GM23338 (cell line): ENCODE results near the gene TRIM59. TPM values are rescaled to one million over a fixed set of nuclear protein-coding genes. Genes with fewer than 3 reads are reported as not detected.
A peak's percentile ranks its signal among the peaks of the same experiment; 100 is the strongest.

Experiments used
- ATAC-seq: fragments of 200-7000 bp; cut with Tn5 transposase; 3 replicates; pipeline ENCODE4 v1.9.1; 2020
- DNase-seq: peaks from one replicate; pipeline ENCODE4 v3.0.0-alpha.2; 2015; ENCODE audit warnings: low spot score
- H2AFZ ChIP-seq: fragments of 200-600 bp; sonication (generic); 2 replicates; pipeline ENCODE4 v1.8.0; 2016; ENCODE audit warnings: antibody characterized with exemption, mild to moderate bottlenecking, moderate library complexity
- H3F3A ChIP-seq: fragments of 200-600 bp; sonication (generic); replicated peaks from 2 replicates; pipeline ENCODE4 v1.8.0; 2017; ENCODE audit warnings: antibody characterized with exemption, mixed run types, low read depth
- H3K27ac ChIP-seq: fragments of 200-600 bp; sonication (generic); 2 replicates; pipeline ENCODE4 v1.6.1; 2016; ENCODE audit warnings: low read depth
- H3K27me3 ChIP-seq: fragments of 200-600 bp; sonication (generic); 2 replicates; pipeline ENCODE4 v1.8.0; 2016; ENCODE audit warnings: mild to moderate bottlenecking, mixed run types, moderate library complexity; ENCODE audit not compliant: insufficient read depth
- H3K36me3 ChIP-seq: fragments of 200-600 bp; sonication (generic); 2 replicates; pipeline ENCODE4 v1.8.0; 2016; ENCODE audit warnings: mild to moderate bottlenecking; ENCODE audit not compliant: insufficient read depth
- H3K4me1 ChIP-seq: fragments of 200-600 bp; sonication (generic); 2 replicates; pipeline ENCODE4 v1.8.0; 2016; ENCODE audit warnings: mild to moderate bottlenecking, moderate library complexity; ENCODE audit not compliant: insufficient read depth
- H3K4me2 ChIP-seq: fragments of 200-600 bp; sonication (generic); 2 replicates; pipeline ENCODE4 v1.7.1; 2017; ENCODE audit warnings: mixed run types
- H3K4me3 ChIP-seq: fragments of 200-600 bp; sonication (generic); 2 replicates; pipeline ENCODE4 v1.6.1; 2016; ENCODE audit warnings: mixed run types
- H3K79me2 ChIP-seq: fragments of 200-600 bp; sonication (generic); replicated peaks from 2 replicates; pipeline ENCODE4 v1.8.0; 2017; ENCODE audit warnings: mild to moderate bottlenecking; ENCODE audit not compliant: insufficient read depth
- H3K9me2 ChIP-seq: fragments of 200-600 bp; sonication (generic); 2 replicates; pipeline ENCODE4 v1.8.0; 2017; ENCODE audit not compliant: insufficient read depth
- H4K20me1 ChIP-seq: fragments of 200-600 bp; sonication (generic); replicated peaks from 2 replicates; pipeline ENCODE4 v1.8.0; 2017; ENCODE audit warnings: mild to moderate bottlenecking; ENCODE audit not compliant: insufficient read depth
- H3K27ac Mint-ChIP-seq: 2 replicates; pipeline ENCODE4 v1.8.0; 2020; ENCODE audit warnings: inconsistent platforms, mild to moderate bottlenecking, moderate library complexity, mixed read lengths
- H3K27me3 Mint-ChIP-seq: 3 replicates; pipeline ENCODE4 v1.8.0; 2022; ENCODE audit warnings: low read depth, mild to moderate bottlenecking, moderate library complexity, mixed read lengths, inconsistent platforms; ENCODE audit not compliant: insufficient read depth, poor library complexity
- H3K36me3 Mint-ChIP-seq: 3 replicates; pipeline ENCODE4 v1.8.0; 2021; ENCODE audit warnings: low read depth, mild to moderate bottlenecking, inconsistent platforms, moderate library complexity, mixed read lengths
- H3K4me1 Mint-ChIP-seq: 3 replicates; pipeline ENCODE4 v1.8.0; 2020; ENCODE audit warnings: mild to moderate bottlenecking, inconsistent platforms, mixed read lengths
- H3K4me3 Mint-ChIP-seq: 3 replicates; pipeline ENCODE4 v1.8.0; 2021; ENCODE audit warnings: moderate library complexity, mild to moderate bottlenecking, inconsistent platforms, mixed read lengths
- H3K9me3 Mint-ChIP-seq: 3 replicates; pipeline ENCODE4 v1.8.0; 2020; ENCODE audit warnings: moderate library complexity, mild to moderate bottlenecking, inconsistent platforms, mixed read lengths
- CREB1 ChIP-seq: fragments of 250-450 bp; sonication (Bioruptor Pico); IDR thresholded peaks from 2 replicates; pipeline ENCODE4 v1.5.0; 2020; ENCODE audit warnings: low read depth, mild to moderate bottlenecking, moderate library complexity
- CTCF ChIP-seq, 2 experiments: fragments of 200-600 bp in 1 of 2; sonication (generic) in 1 of 2; conservative IDR thresholded peaks; 2 replicates each; pipeline versions ENCODE4 v1.5.1 to v1.6.1; 2016 to 2017; ENCODE audit warnings: antibody characterized with exemption in 2 of 2, low read depth in 2 of 2, mild to moderate bottlenecking in 2 of 2, moderate library complexity in 1 of 2
- ETS1 ChIP-seq: IDR thresholded peaks from 2 replicates; pipeline ENCODE4 v1.6.1; 2016; ENCODE audit warnings: antibody characterized with exemption
- EZH2phosphoT487 ChIP-seq: fragments of 200-600 bp; sonication (generic); IDR thresholded peaks from one replicate; pipeline ENCODE4 v1.8.1; 2018; ENCODE audit warnings: antibody characterized with exemption; ENCODE audit not compliant: unreplicated experiment
- POLR2AphosphoS5 ChIP-seq: IDR thresholded peaks from 2 replicates; pipeline ENCODE4 v1.6.1; 2016; ENCODE audit warnings: antibody characterized with exemption, low read depth
- REST ChIP-seq: IDR thresholded peaks from one replicate; pipeline ENCODE4 v1.6.1; 2018; ENCODE audit warnings: antibody characterized with exemption; ENCODE audit not compliant: unreplicated experiment
- ZNF114 ChIP-seq: fragments of 250-450 bp; sonication (Bioruptor Pico); IDR thresholded peaks from 2 replicates; pipeline ENCODE4 v1.5.0; 2020; ENCODE audit warnings: mild to moderate bottlenecking, moderate library complexity
- long read RNA-seq: library from polyadenylated mRNA; unstranded; transcript quantifications from one replicate; pipeline ENCODE4 v2.0.0, GENCODE V29; 2020; ENCODE audit not compliant: unreplicated experiment
- polyA plus RNA-seq: library from polyadenylated mRNA; unstranded; fragments of >200 nt; fragmentation: Nextera tagmentation; extraction: Ambion mirVana; gene quantifications from 2 replicates; pipeline ENCODE4 v1.2.1, GENCODE V29; 2016
- total RNA-seq: library from RNA; depleted of rRNA; stranded (reverse); fragments of >200 nt; shearing (Covaris generic); gene quantifications from 2 replicates; pipeline ENCODE4 v1.2.3, GENCODE V29; 2014; rRNA removed

TRIM59 gene
- total RNA-seq (46.2 and 49.4 TPM in 2 replicates), polyA plus RNA-seq (79.9 and 98.6 TPM in 2 replicates)
- long read RNA-seq, transcript TRIM59-201 (3 exons, 3,867 nt), result major isoform, 12 of 28 reads
- long read RNA-seq, partial matches to known transcripts, result 0 of 28 reads
- long read RNA-seq, other reads (novel, unspliced or antisense), result 11 of 28 reads

- Histone ChIP-seq H3K9me2 (no peaks in the 10 kb centered on the region), H3K27ac (peak within 1 kb of the TSS; percentile 98), H2AFZ (peak within 1 kb of the TSS; percentile 38; the same call in 1 of the 2 replicates), H3F3A (no peaks in the 10 kb centered on the region), H3K79me2 (peaks cover 43% of the 10 kb centered on the region), H3K4me2 (peak within 1 kb of the TSS; percentile 82), H3K4me3 (peak within 1 kb of the TSS; percentile 65), H3K36me3 (peaks cover 8% of the 10 kb centered on the region; the same call in 1 of the 2 replicates), H3K27me3 (no peaks in the 10 kb centered on the region), H3K4me1 (peaks cover 10% of the 10 kb centered on the region), H4K20me1 (peaks cover 3% of the 10 kb centered on the region; the same call in 1 of the 2 replicates)
- Mint-ChIP-seq H3K9me3 (no peaks in the 10 kb centered on the region), H3K27ac (peak within 1 kb of the TSS; percentile 99), H3K36me3 (peaks cover 36% of the 10 kb centered on the region), H3K4me3 (peak within 1 kb of the TSS; percentile 97), H3K27me3 (peaks cover 2% of the 10 kb centered on the region), H3K4me1 (peaks cover 16% of the 10 kb centered on the region)
- 0 out of 2 replicates have a peak, but pooled peaks have one; percentile 1 for TF ChIP-seq CREB1
- peak; percentile 96 for TF ChIP-seq POLR2AphosphoS5
- no peak for TF ChIP-seq EZH2phosphoT487
- no peak for TF ChIP-seq CTCF (conservative IDR thresholded peaks at IDR 0.05; ENCODE audit: low read depth in 2 of 2)
- peak; percentile 43; the same call in 1 of the 2 replicates for TF ChIP-seq ETS1
- no peak for TF ChIP-seq REST
- TF ChIP-seq ZNF114 (CRISPR knock-in tag), result no peak
- peak; percentile 99 for DNase-seq
- ATAC-seq, result peak; percentile 87
These were observed at the start of gene TRIM59 for GRCh38 chr3:160449636-160450598. TRIM59 (minus strand) TSS chr3:160449786; CDS start chr3:160439183, 10,603 bp downstream.
